ENCODE results near the gene NXT1. TPM values are rescaled to one million over a fixed set of nuclear protein-coding genes. Genes with fewer than 3 reads are reported as not detected.
A peak's percentile ranks its signal among the peaks of the same experiment; 100 is the strongest.

NXT1 gene
- polyA plus RNA-seq, 1 of the 3 experiments (the other 2 are of a cell fraction), result 28.2 TPM

GRCh38 chr20:23340524-23340923 is 10.1 kb upstream of the NXT1 start:
- TF ChIP-seq CTCF (IDR thresholded peaks at IDR 0.05) (peak; percentile 76), RAD21 (IDR thresholded peaks at IDR 0.05; ENCODE audit: low read length) (peak; percentile 89), SIN3A (IDR thresholded peaks at IDR 0.05; ENCODE audit: borderline replicate concordance, low read depth, low read length) (no peak), SMC3 (IDR thresholded peaks at IDR 0.05; ENCODE audit: low read depth, low read length) (peak; percentile 70), YY1 (IDR thresholded peaks at IDR 0.05; ENCODE audit: low read depth) (no peak)
- H3K4me2 ChIP-seq, result no peak overlapping the region
- DNase-seq, result peak; percentile 67
- H3K79me2 ChIP-seq (ENCODE audit: insufficient read depth), result no peaks in the 10 kb centered on the region
- H4K20me1 ChIP-seq (ENCODE audit: insufficient read depth), result no peaks in the 10 kb centered on the region
- no peaks in the 10 kb centered on the region for H3K9me3 ChIP-seq
- H2AFZ ChIP-seq (ENCODE audit: low read depth), result no peak overlapping the region
- no peak overlapping the region for H3K27ac ChIP-seq (ENCODE audit: low read depth in 2 of 2, low read length in 1 of 2)
- ChIA-PET POLR2A (interaction anchor here (0.8 kb wide), 1 partner anchor 10 kb away, joined by 5 read pairs; the partner anchor contains the start of gene NXT1), CTCF (interaction anchor here (0.7 to 9.0 kb wide), 26 partner anchors 9 to 1004 kb away, joined by 3 to 131 read pairs (median 4); partner anchors contain the start of genes NAPB and NXT1)
- H3K9me2 ChIP-seq, result no peaks in the 10 kb centered on the region
- H3K4me3 ChIP-seq (ENCODE audit: low read depth in 2 of 2, low read length in 1 of 2), result no peak overlapping the region
- H3K4me1 ChIP-seq (ENCODE audit: control insufficient read depth in 1 of 2, insufficient read depth in 2 of 2, low read depth in 1 of 2, low read length in 1 of 2), result no peaks in the 10 kb centered on the region; a peak in 1 of 4 replicates
- no peak overlapping the region for H3K9ac ChIP-seq
- H3K27me3 ChIP-seq (ENCODE audit: insufficient read depth), result peaks cover 31% of the 10 kb centered on the region; the same call in 1 of the 2 replicates
- no peaks in the 10 kb centered on the region for H3K36me3 ChIP-seq (replicated peaks in 1 of 2; ENCODE audit: control insufficient read depth in 1 of 2, insufficient read depth in 2 of 2, low read length in 1 of 2)
- WGBS (ENCODE audit: low lambda C conversion rate), result 13% methylated on average over 9 of the region's 9 CpGs
- no peaks in the 10 kb centered on the region for H3F3A ChIP-seq (replicated peaks; ENCODE audit: insufficient read depth)

GRCh38 chr20:23341073-23341472 is 9.5 kb upstream of the NXT1 start:
- no peaks in the 10 kb centered on the region; a peak in 1 of 4 replicates for H3K4me1 ChIP-seq (ENCODE audit: control insufficient read depth in 1 of 2, insufficient read depth in 2 of 2, low read depth in 1 of 2, low read length in 1 of 2)
- H3K4me3 ChIP-seq (ENCODE audit: low read depth in 2 of 2, low read length in 1 of 2), result no peak overlapping the region
- H3K27me3 ChIP-seq (ENCODE audit: insufficient read depth), result peaks cover 31% of the 10 kb centered on the region; the same call in 1 of the 2 replicates
- H3K79me2 ChIP-seq (ENCODE audit: insufficient read depth), result no peaks in the 10 kb centered on the region
- no peaks in the 10 kb centered on the region for H3K9me2 ChIP-seq
- no peak overlapping the region for H3K9ac ChIP-seq
- ChIA-PET POLR2A (interaction anchor here (1.0 kb wide), 1 partner anchor 9 kb away, joined by 7 read pairs; no protein-coding TSS in a partner anchor), CTCF (interaction anchor here (0.7 to 9.0 kb wide), 23 partner anchors 9 to 1005 kb away, joined by 3 to 131 read pairs (median 4); partner anchors contain the start of genes NAPB and NXT1)
- no peaks in the 10 kb centered on the region for H3K9me3 ChIP-seq
- H4K20me1 ChIP-seq (ENCODE audit: insufficient read depth), result no peaks in the 10 kb centered on the region
- no peak for DNase-seq
- WGBS (ENCODE audit: low lambda C conversion rate), result 17% methylated on average over 2 of the region's 2 CpGs
- H3K36me3 ChIP-seq (replicated peaks in 1 of 2; ENCODE audit: control insufficient read depth in 1 of 2, insufficient read depth in 2 of 2, low read length in 1 of 2), result no peaks in the 10 kb centered on the region
- H3F3A ChIP-seq (replicated peaks; ENCODE audit: insufficient read depth), result no peaks in the 10 kb centered on the region
- no peak overlapping the region for H3K27ac ChIP-seq (ENCODE audit: low read depth in 2 of 2, low read length in 1 of 2)
- no peak overlapping the region for H3K4me2 ChIP-seq
- no peak overlapping the region for H2AFZ ChIP-seq (ENCODE audit: low read depth)
- TF ChIP-seq SIN3A (IDR thresholded peaks at IDR 0.05; ENCODE audit: borderline replicate concordance, low read depth, low read length) (no peak), RXRA (IDR thresholded peaks at IDR 0.05; ENCODE audit: borderline replicate concordance, low read depth) (no peak), MAX (IDR thresholded peaks at IDR 0.05; ENCODE audit: low read depth) (no peak), JUND (IDR thresholded peaks at IDR 0.05) (no peak), IRF3 (IDR thresholded peaks at IDR 0.05; ENCODE audit: low read depth, low read length) (no peak), CTCF (IDR thresholded peaks at IDR 0.05) (no peak), EP300 (IDR thresholded peaks at IDR 0.05; ENCODE audit: borderline replicate concordance in 1 of 2, low read depth in 1 of 2, low read length in 1 of 2) (no peak), NRF1 (IDR thresholded peaks at IDR 0.05; ENCODE audit: low read depth, low read length) (no peak), RCOR1 (IDR thresholded peaks at IDR 0.05; ENCODE audit: low read length) (no peak), REST (IDR thresholded peaks at IDR 0.05; ENCODE audit: low read depth, low read length) (no peak), TEAD4 (IDR thresholded peaks at IDR 0.05; ENCODE audit: borderline replicate concordance, insufficient read depth) (no peak), RAD21 (IDR thresholded peaks at IDR 0.05; ENCODE audit: low read length) (no peak), YY1 (IDR thresholded peaks at IDR 0.05; ENCODE audit: low read depth) (no peak), POLR2AphosphoS5 (IDR thresholded peaks at IDR 0.05; ENCODE audit: low read depth, low read length) (no peak), USF1 (IDR thresholded peaks at IDR 0.05; ENCODE audit: borderline replicate concordance, low read depth) (no peak)

Measured in SK-N-SH (cell line).